Endodermal cell (in vitro differentiated cells): ENCODE results near the gene TCF4. TPM values are rescaled to one million over a fixed set of nuclear protein-coding genes. Genes with fewer than 3 reads are reported as not detected.

Experiments used
- DNase-seq: peaks from one replicate; pipeline ENCODE4 v3.0.0-alpha.2; 2017
- H3K27ac ChIP-seq: 2 replicates; pipeline ENCODE4 v1.5.1; 2013; ENCODE audit warnings: mild to moderate bottlenecking, low read depth, low read length, moderate library complexity
- H3K27me3 ChIP-seq: 2 replicates; pipeline ENCODE4 v1.6.1; 2013; ENCODE audit warnings: mild to moderate bottlenecking, low read length, moderate library complexity; ENCODE audit not compliant: insufficient read depth, control insufficient read depth, poor library complexity, severe bottlenecking
- H3K36me3 ChIP-seq: 2 replicates; pipeline ENCODE4 v1.7.0; 2013; ENCODE audit warnings: mild to moderate bottlenecking, low read length, moderate library complexity; ENCODE audit not compliant: control insufficient read depth, insufficient read depth
- H3K4me1 ChIP-seq: one replicate; pipeline ENCODE4 v1.7.0; 2013; ENCODE audit warnings: low read length; ENCODE audit not compliant: control insufficient read depth, insufficient read depth
- H3K4me3 ChIP-seq: 2 replicates; pipeline ENCODE4 v1.5.1; 2013; ENCODE audit warnings: mild to moderate bottlenecking, low read length, moderate library complexity
- H3K9ac ChIP-seq: 2 replicates; pipeline ENCODE4 v1.6.1; 2013; ENCODE audit warnings: mild to moderate bottlenecking, low read length, moderate library complexity; ENCODE audit not compliant: poor library complexity, severe bottlenecking; ENCODE audit errors: extremely low read depth
- H3K9me3 ChIP-seq: 2 replicates; pipeline ENCODE4 v1.6.1; 2013; ENCODE audit warnings: mild to moderate bottlenecking, low read length, moderate library complexity; ENCODE audit not compliant: control insufficient read depth
- H3K27ac Mint-ChIP-seq: 2 replicates; pipeline ENCODE4 v1.8.0; 2020; ENCODE audit warnings: mixed read lengths
- H3K27me3 Mint-ChIP-seq: 2 replicates; pipeline ENCODE4 v1.8.0; 2021; ENCODE audit warnings: mild to moderate bottlenecking, mixed read lengths; ENCODE audit not compliant: insufficient read depth
- H3K36me3 Mint-ChIP-seq: 2 replicates; pipeline ENCODE4 v1.8.0; 2020; ENCODE audit warnings: low read depth, mixed read lengths
- H3K4me1 Mint-ChIP-seq: 2 replicates; pipeline ENCODE4 v1.8.0; 2020; ENCODE audit warnings: mixed read lengths
- H3K4me3 Mint-ChIP-seq: 2 replicates; pipeline ENCODE4 v1.8.0; 2020; ENCODE audit warnings: mild to moderate bottlenecking, moderate library complexity, mixed read lengths
- H3K9me3 Mint-ChIP-seq: 2 replicates; pipeline ENCODE4 v1.8.0; 2020; ENCODE audit warnings: mild to moderate bottlenecking, mixed read lengths
- CTCF ChIP-seq: fragments of 200-600 bp; sonication (generic); conservative IDR thresholded peaks from 2 replicates; pipeline ENCODE4 v1.5.0; 2021; ENCODE audit warnings: antibody characterized with exemption, mild to moderate bottlenecking
- WGBS, 2 experiments: methylation state at CpG; one replicate each; pipeline versions ENCODE4 v1.1.5 to v1.1.7; 2013; ENCODE audit warnings: missing lambda C conversion rate in 2 of 2, mixed read lengths in 1 of 2; ENCODE audit not compliant: insufficient coverage in 1 of 2, insufficient read length in 1 of 2; 5-methylcytosine and 5-hydroxymethylcytosine counted together
- microRNA-seq: library from miRNA; unstranded; fragments of <30 nt; microRNA quantifications from one replicate; pipeline ENCODE4 v1.2.0, GENCODE V29; 2020; ENCODE audit warnings: borderline microRNAs expressed
- total RNA-seq, 2 donors: library from RNA; stranded (reverse); fragmentation: NEBNext Ultra II Directional in 1 of 2; extraction: Animal tissue kit (Norgen Biotek cat#: 25700) in 1 of 2; gene quantifications; 2 replicates in 1 of 2; 3 replicates in 1 of 2; pipeline ENCODE4 v1.2.1, GENCODE V29; 2021

Gene TCF4
- total RNA-seq, 2 donors from 2014 or later, result 40.4 to 58.5 TPM

GRCh38 chr18:55179425-55179824 lies 408.6 kb downstream of the TCF4 start:
- Histone ChIP-seq H3K4me1 (no peaks in the 10 kb centered on the region), H3K27ac (no peak overlapping the region), H3K27me3 (no peaks in the 10 kb centered on the region), H3K9me3 (peaks cover 6% of the 10 kb centered on the region), H3K9ac (no peak overlapping the region), H3K4me3 (no peak overlapping the region), H3K36me3 (no peaks in the 10 kb centered on the region)
- H3K27me3 Mint-ChIP-seq, result no peaks in the 10 kb centered on the region
- peaks cover 3% of the 10 kb centered on the region for H3K4me1 Mint-ChIP-seq
- H3K27ac Mint-ChIP-seq, result no peak overlapping the region
- no peaks in the 10 kb centered on the region for H3K36me3 Mint-ChIP-seq
- no peak for TF ChIP-seq CTCF
- 96 to 100% methylated on average over 5 of the region's 5 CpGs for WGBS, 2 experiments
- H3K9me3 Mint-ChIP-seq, result peaks cover 3% of the 10 kb centered on the region
- H3K4me3 Mint-ChIP-seq, result no peak overlapping the region
- no peak for DNase-seq

DNA sequence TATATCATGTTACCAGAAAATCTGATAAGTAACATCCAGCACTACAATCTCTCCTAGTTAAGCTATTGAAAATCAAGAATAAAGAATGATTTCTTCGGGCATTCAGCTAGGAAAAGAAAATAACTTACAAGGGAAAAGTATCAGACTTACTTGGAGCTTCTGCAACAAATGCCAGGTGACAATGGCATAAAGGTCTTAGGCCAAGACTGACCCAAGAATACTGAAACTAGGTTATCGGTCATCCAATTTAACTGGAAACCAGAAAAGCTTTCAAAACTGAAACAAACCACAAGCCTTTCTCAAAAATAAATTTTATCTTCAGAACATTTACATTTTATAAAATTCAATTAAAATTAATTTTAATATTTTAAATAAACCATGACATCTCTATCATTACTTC lies 414.7 kb downstream of the TCF4 start:
- no peak for DNase-seq
- WGBS, 2 experiments, result 89 to 100% methylated on average over 1 to 2 of the region's 2 CpGs
- no peaks in the 10 kb centered on the region for H3K4me1 Mint-ChIP-seq
- no peaks in the 10 kb centered on the region for H3K4me1 ChIP-seq
- no peak overlapping the region for H3K27ac ChIP-seq
- H3K9me3 ChIP-seq, result peaks cover 11% of the 10 kb centered on the region
- TF ChIP-seq CTCF, result no peak
- H3K27ac Mint-ChIP-seq, result no peak overlapping the region
- H3K36me3 ChIP-seq, result no peaks in the 10 kb centered on the region
- no peaks in the 10 kb centered on the region for H3K27me3 Mint-ChIP-seq
- no peak overlapping the region for H3K4me3 ChIP-seq
- H3K27me3 ChIP-seq, result no peaks in the 10 kb centered on the region
- H3K9ac ChIP-seq, result no peak overlapping the region
- H3K36me3 Mint-ChIP-seq, result no peaks in the 10 kb centered on the region
- H3K9me3 Mint-ChIP-seq, result peaks cover 21% of the 10 kb centered on the region
- H3K4me3 Mint-ChIP-seq, result no peak overlapping the region

Small RNA genes lying within 50 kb of the gene (microRNA-seq; reads per million reads assigned to microRNA genes)
- not detected for gene MIR4529
